ENCODE measurements around the gene C2orf76. TPM values are rescaled to one million over a fixed set of nuclear protein-coding genes. Genes with fewer than 3 reads are reported as not detected.

C2orf76 gene
- total and polyA plus RNA-seq, 2 experiments from 2014 or later: 5.8 to 21.6 TPM

GRCh38 chr2:119282146-119282995 is 84.3 kb downstream of the C2orf76 start (continued):
- TF ChIP-seq JUNB (IDR thresholded peaks at IDR 0.05; ENCODE audit: unreplicated experiment): no peak

GRCh38 chr2:119280680-119281079 is 86.0 kb downstream of the C2orf76 start:
- Histone ChIP-seq H3K27ac (ENCODE audit: low read depth) (no peak overlapping the region), H4K20me1 (replicated peaks; ENCODE audit: insufficient read depth) (no peaks in the 10 kb centered on the region), H3K36me3 (ENCODE audit: insufficient read depth) (no peaks in the 10 kb centered on the region), H3K4me1 (ENCODE audit: insufficient read depth) (no peaks in the 10 kb centered on the region; the same call in 1 of the 2 replicates), H2AFZ (no peak overlapping the region), H3K4me3 (no peak overlapping the region), H3K79me2 (replicated peaks; ENCODE audit: insufficient read depth) (no peaks in the 10 kb centered on the region), H3F3A (replicated peaks; ENCODE audit: low read depth) (no peaks in the 10 kb centered on the region), H3K9me2 (ENCODE audit: insufficient read depth) (no peaks in the 10 kb centered on the region), H3K4me2 (no peak overlapping the region), H3K27me3 (ENCODE audit: insufficient read depth) (no peaks in the 10 kb centered on the region)
- no peak for ATAC-seq
- H3K27me3 Mint-ChIP-seq (ENCODE audit: insufficient read depth, low read depth, poor library complexity): peaks cover 4% of the 10 kb centered on the region
- H3K4me1 Mint-ChIP-seq: peaks cover 7% of the 10 kb centered on the region
- no peaks in the 10 kb centered on the region; the same call in 2 of the 3 replicates for H3K9me3 Mint-ChIP-seq
- DNase-seq (ENCODE audit: low spot score): no peak
- H3K4me3 Mint-ChIP-seq: no peak overlapping the region
- no peaks in the 10 kb centered on the region for H3K36me3 Mint-ChIP-seq (ENCODE audit: low read depth)
- no peak overlapping the region for H3K27ac Mint-ChIP-seq
- TF ChIP-seq ZNF331 (CRISPR knock-in tag; IDR thresholded peaks at IDR 0.05; ENCODE audit: low read depth) (no peak), REST (IDR thresholded peaks at IDR 0.05; ENCODE audit: unreplicated experiment) (no peak), NANOG (IDR thresholded peaks at IDR 0.05; ENCODE audit: borderline replicate concordance) (no peak), ETS1 (IDR thresholded peaks at IDR 0.05) (no peak), JUNB (IDR thresholded peaks at IDR 0.05; ENCODE audit: unreplicated experiment) (no peak), POLR2AphosphoS5 (IDR thresholded peaks at IDR 0.05; ENCODE audit: low read depth) (no peak), EZH2 (IDR thresholded peaks at IDR 0.05; ENCODE audit: low read depth, unreplicated experiment) (no peak), ZNF114 (CRISPR knock-in tag; IDR thresholded peaks at IDR 0.05) (no peak), CREB1 (CRISPR knock-in tag; IDR thresholded peaks at IDR 0.05; ENCODE audit: low read depth) (no peak), EZH2phosphoT487 (IDR thresholded peaks at IDR 0.05; ENCODE audit: unreplicated experiment) (no peak), STAT1 (IDR thresholded peaks at IDR 0.05; ENCODE audit: unreplicated experiment) (no peak), ZNF462 (CRISPR knock-in tag; IDR thresholded peaks at IDR 0.05) (no peak)

All from GM23338 (cell line).